PFSK-1 (cell line): ENCODE results near the gene CHST11.

Experiments
- FOXP2 ChIP-seq: optimal IDR thresholded peaks from 2 replicates; pipeline ENCODE3; 2011; ENCODE audit warnings: borderline replicate concordance, control low read depth, inconsistent platforms; ENCODE audit not compliant: insufficient read depth; ENCODE audit errors: extremely low read length, extremely low read depth
- POLR2AphosphoS5 ChIP-seq: IDR thresholded peaks from 2 replicates; pipeline ENCODE4 v1.6.1; 2012; ENCODE audit warnings: low read depth, mild to moderate bottlenecking, control low read depth, low read length, moderate library complexity
- REST ChIP-seq, 2 experiments: IDR thresholded peaks; 2 replicates each; pipeline versions ENCODE4 v1.6.1 to v1.8.0; 2011 to 2012; ENCODE audit warnings: low read depth in 2 of 2, low read length in 2 of 2, control low read depth in 1 of 2, inconsistent platforms in 1 of 2, mild to moderate bottlenecking in 1 of 2, moderate library complexity in 1 of 2; ENCODE audit not compliant: insufficient read depth in 1 of 2
- SIN3A ChIP-seq: IDR thresholded peaks from 2 replicates; pipeline ENCODE4 v1.6.1; 2012; ENCODE audit warnings: mild to moderate bottlenecking, low read length, moderate library complexity, borderline replicate concordance; ENCODE audit not compliant: insufficient read depth
- TAF1 ChIP-seq: IDR thresholded peaks from 2 replicates; pipeline ENCODE4 v1.6.1; 2012; ENCODE audit warnings: low read length, control low read depth, borderline replicate concordance; ENCODE audit not compliant: insufficient read depth

- TF ChIP-seq POLR2AphosphoS5 (no peak), REST (IDR thresholded peaks at IDR 0.05; ENCODE audit: insufficient read depth in 1 of 2, low read depth in 2 of 2, low read length in 2 of 2) (no peak), TAF1 (no peak), SIN3A (no peak), FOXP2 (no peak)
These were observed 123.2 kb downstream of the CHST11 start for GRCh38 chr12:104579718-104580495.
